A549 (cell line): Measurements from ENCODE around the gene ZNF445. TPM values are rescaled to one million over a fixed set of nuclear protein-coding genes. Genes with fewer than 3 reads are reported as not detected.

Experiments
- ATAC-seq, 2 experiments: fragments of 200-7000 bp in 1 of 2; fragments of >200 bp in 1 of 2; cut with Nextera tagmentation in 1 of 2; cut with Tn5 transposase in 1 of 2; 3 replicates each; pipeline versions ENCODE4 v1.8.0 to v1.9.1; 2018 to 2020; ENCODE audit warnings: mild to moderate bottlenecking in 1 of 2, moderate library complexity in 1 of 2
- CTCF ChIA-PET: fragments of 300-600 bp; sonication (Branson Sonifier 250); formaldehyde crosslinking; extraction: SDS; loops from one replicate; lab custom pipeline; 2021; ENCODE audit warnings: antibody characterized with exemption, inconsistent platforms; lab: Yijun Ruan, JAX
- POLR2A ChIA-PET: fragments of 350-600 bp; formaldehyde crosslinking; extraction: SDS; loops from one replicate; lab custom pipeline; 2021; ENCODE audit warnings: antibody characterized with exemption, inconsistent platforms; lab: Yijun Ruan, JAX
- DNase-seq, 2 experiments: peaks; one replicate each; pipeline versions ENCODE4 v3.0.0 to v3.0.0-alpha.2; 2011 to 2016; ENCODE audit warnings: low read depth in 1 of 2, low spot score in 1 of 2
- FAIRE-seq: peaks from 2 replicates; lab custom pipeline; 2011; peaks lifted over from hg19 to GRCh38; lab: Jason Lieb, UNC
- H3K27ac ChIP-seq, 2 experiments: fragments of >200 bp; sonication (Bioruptor Twin); formaldehyde crosslinking; 3 replicates each; pipeline ENCODE4 v1.5.1; 2016 to 2017
- H3K4me1 ChIP-seq: fragments of >200 bp; sonication (Bioruptor Twin); formaldehyde crosslinking; 3 replicates; pipeline ENCODE4 v1.6.1; 2016
- H3K4me2 ChIP-seq: fragments of >200 bp; sonication (Bioruptor Twin); formaldehyde crosslinking; 3 replicates; pipeline ENCODE4 v1.6.1; 2016
- H3K4me3 ChIP-seq: fragments of >200 bp; sonication (Bioruptor Twin); formaldehyde crosslinking; 3 replicates; pipeline ENCODE4 v1.5.1; 2016
- H3K9me3 ChIP-seq: fragments of >200 bp; sonication (Bioruptor Twin); formaldehyde crosslinking; 3 replicates; pipeline ENCODE4 v1.6.1; 2016
- CBX2 ChIP-seq: fragments of 200-600 bp; sonication (generic); IDR thresholded peaks from 2 replicates; pipeline ENCODE4 v1.6.1; 2016; ENCODE audit warnings: low read depth, mild to moderate bottlenecking, borderline replicate concordance
- CHD2 ChIP-seq: fragments of 150-350 bp; IDR thresholded peaks from 2 replicates; pipeline ENCODE4 v1.6.1; 2014; ENCODE audit warnings: low read length; ENCODE audit not compliant: partially characterized antibody
- EHMT2 ChIP-seq: fragments of 200-600 bp; sonication (generic); IDR thresholded peaks from 2 replicates; pipeline ENCODE4 v1.6.1; 2016; ENCODE audit warnings: antibody characterized with exemption, low read depth, mild to moderate bottlenecking, moderate library complexity
- ELK1 ChIP-seq: fragments of 150-350 bp; IDR thresholded peaks from 2 replicates; pipeline ENCODE4 v1.6.1; 2014; ENCODE audit warnings: low read depth, mild to moderate bottlenecking, low read length
- EP300 ChIP-seq, 2 experiments: fragments of >200 bp; sonication (Bioruptor Twin); formaldehyde crosslinking; IDR thresholded peaks; 2 replicates in 1 of 2; 3 replicates in 1 of 2; pipeline ENCODE4 v1.6.1; 2016 to 2017
- FOSL2 ChIP-seq, 2 experiments: fragments of 450-650 bp in 1 of 2; fragments of >200 bp in 1 of 2; sonication (Bioruptor Twin) in 1 of 2; formaldehyde crosslinking; IDR thresholded peaks; 2 replicates each; pipeline versions ENCODE4 v1.5.0 to v1.6.1; 2016 to 2020; ENCODE audit warnings: mild to moderate bottlenecking in 1 of 2, moderate library complexity in 1 of 2
- FOXS1 ChIP-seq: fragments of 250-450 bp; sonication (Bioruptor Pico); IDR thresholded peaks from 2 replicates; pipeline ENCODE4 v1.5.0; 2020; ENCODE audit warnings: mild to moderate bottlenecking, moderate library complexity
- HEYL ChIP-seq: fragments of 250-450 bp; sonication (Bioruptor Pico); IDR thresholded peaks from 2 replicates; pipeline ENCODE4 v1.8.0; 2021; ENCODE audit warnings: mild to moderate bottlenecking, moderate library complexity
- HOXB13 ChIP-seq: fragments of 250-450 bp; sonication (Bioruptor Pico); IDR thresholded peaks from 2 replicates; pipeline ENCODE4 v1.5.0; 2020; ENCODE audit warnings: low read depth, mild to moderate bottlenecking, moderate library complexity
- JUN ChIP-seq, 2 experiments: fragments of >200 bp; sonication (Bioruptor Twin); formaldehyde crosslinking; IDR thresholded peaks; 2 replicates in 1 of 2; 3 replicates in 1 of 2; pipeline ENCODE4 v1.6.1; 2016 to 2017
- MAFK ChIP-seq: fragments of 450-650 bp; IDR thresholded peaks from 2 replicates; pipeline ENCODE4 v1.6.1; 2014; ENCODE audit not compliant: partially characterized antibody
- MAX ChIP-seq: IDR thresholded peaks from 2 replicates; pipeline ENCODE4 v1.6.1; 2012
- MAZ ChIP-seq: fragments of 150-350 bp; IDR thresholded peaks from 2 replicates; pipeline ENCODE4 v1.6.1; 2014; ENCODE audit warnings: antibody characterized with exemption, low read depth, low read length, borderline replicate concordance
- NFE2L2 ChIP-seq: fragments of 150-350 bp; conservative IDR thresholded peaks from 2 replicates; pipeline ENCODE4 v1.6.1; 2014; ENCODE audit warnings: low read length
- NPAS2 ChIP-seq: fragments of 250-450 bp; sonication (Bioruptor Pico); IDR thresholded peaks from 2 replicates; pipeline ENCODE4 v1.8.0; 2022; ENCODE audit warnings: mild to moderate bottlenecking, moderate library complexity, borderline replicate concordance
- NR3C1 ChIP-seq: fragments of >200 bp; sonication (Bioruptor Twin); formaldehyde crosslinking; IDR thresholded peaks from 3 replicates; pipeline ENCODE4 v1.6.1; 2017
- PHF8 ChIP-seq: fragments of 200-600 bp; sonication (generic); IDR thresholded peaks from 2 replicates; pipeline ENCODE4 v1.6.1; 2016; ENCODE audit warnings: low read depth, mild to moderate bottlenecking, antibody characterized with exemption, moderate library complexity, borderline replicate concordance
- REST ChIP-seq: fragments of 200-600 bp; sonication (generic); IDR thresholded peaks from 2 replicates; pipeline ENCODE4 v1.6.1; 2016; ENCODE audit warnings: antibody characterized with exemption, mild to moderate bottlenecking, moderate library complexity
- RFX5 ChIP-seq: fragments of 450-650 bp; IDR thresholded peaks from 2 replicates; pipeline ENCODE4 v1.7.1; 2014; ENCODE audit warnings: antibody characterized with exemption, mild to moderate bottlenecking, moderate library complexity
- SMC3 ChIP-seq: fragments of >200 bp; sonication (Bioruptor Twin); formaldehyde crosslinking; IDR thresholded peaks from 3 replicates; pipeline ENCODE4 v1.6.1; 2018; ENCODE audit warnings: inconsistent platforms
- TFCP2L1 ChIP-seq: fragments of 250-450 bp; sonication (Bioruptor Pico); IDR thresholded peaks from 2 replicates; pipeline ENCODE4 v1.5.0; 2021; ENCODE audit warnings: mild to moderate bottlenecking
- ZFP36 ChIP-seq: fragments of 450-650 bp; IDR thresholded peaks from 2 replicates; pipeline ENCODE4 v1.6.1; 2014; ENCODE audit warnings: borderline replicate concordance; ENCODE audit not compliant: partially characterized antibody
- ZNF302 ChIP-seq: fragments of 250-450 bp; sonication (Bioruptor Pico); IDR thresholded peaks from 2 replicates; pipeline ENCODE4 v1.9.0; 2021; ENCODE audit warnings: inconsistent platforms, mild to moderate bottlenecking, moderate library complexity
- whole genome bisulfite sequencing: methylation state at CpG from one replicate; pipeline ENCODE4 v1.1.6; 2017; ENCODE audit errors: missing lambda C conversion rate; 5-methylcytosine and 5-hydroxymethylcytosine counted together
- polyA plus RNA-seq, 4 experiments: library from polyadenylated mRNA; depleted of rRNA in 3 of 4; stranded (reverse); fragments of >200 nt; fragmentation: RNase III in 1 of 4; extraction: RNeasy Plus Mini Kit Qiagen cat#74134 plus additional on column Dnase treatment in 1 of 4; gene quantifications; 2 replicates in 3 of 4; 3 replicates in 1 of 4; pipeline ENCODE4 v1.2.3, GENCODE V29; 2011 to 2017

The ZNF445 gene
- polyA plus RNA-seq, 2 of the 4 experiments (the other 2 are of a cell fraction): 3.4 to 4.0 TPM

GRCh38 chr3:44510000-44510368 lies 32.5 kb upstream of the ZNF445 start:
- no peak for TF ChIP-seq RFX5
- TF ChIP-seq PHF8: no peak; the same call in 1 of the 2 replicates
- no peak for TF ChIP-seq MAFK
- TF ChIP-seq TFCP2L1 (CRISPR knock-in tag): no peak
- no peak for TF ChIP-seq ZFP36
- no peak for TF ChIP-seq NFE2L2
- no peak for TF ChIP-seq NR3C1
- TF ChIP-seq REST: no peak
- no peak for TF ChIP-seq NPAS2
- ChIA-PET POLR2A (interaction anchor here (1.0 to 1.5 kb wide), 8 partner anchors 14 to 466 kb away, joined by 3 to 18 read pairs (median 4); partner anchors contain the start of genes EXOSC7, TCAIM, ZDHHC3 and ZNF197), CTCF (no interaction called here)
- Histone ChIP-seq H3K4me3 (peak overlapping the region; percentile 95), H3K4me2 (peak overlapping the region; percentile 70), H3K4me1 (0 out of 3 replicates have a peak, but pooled peaks cover 3% of the 10 kb centered on the region), H3K9me3 (peaks cover 26% of the 10 kb centered on the region; the same call in 2 of the 3 replicates), H3K27ac (peak overlapping the region; percentile 90 to 98)
- DNase-seq (peak; percentile 5 to 12), FAIRE-seq (no peak), ATAC-seq (peak in 1 of 2 experiments; percentile 28; a peak in 3 of 6 replicates)
- 0% methylated on average over 6 of the region's 6 CpGs for WGBS

GRCh38 chr3:44509393-44509921 lies 32.0 kb upstream of the ZNF445 start:
- ChIA-PET POLR2A (no interaction called here), CTCF (no interaction called here)
- Histone ChIP-seq H3K4me1 (0 out of 3 replicates have a peak, but pooled peaks cover 3% of the 10 kb centered on the region), H3K27ac (peak overlapping the region in 1 of 2 experiments; percentile 98; a peak in 2 of 6 replicates), H3K4me2 (peak overlapping the region; percentile 70), H3K4me3 (peak overlapping the region; percentile 95), H3K9me3 (peaks cover 26% of the 10 kb centered on the region; the same call in 2 of the 3 replicates)
- WGBS: 53% methylated on average over 2 of the region's 2 CpGs
- peak in 1 of 2 experiments; percentile 3 for DNase-seq
- no peak for TF ChIP-seq TFCP2L1 (CRISPR knock-in tag)
- no peak for FAIRE-seq
- peak; percentile 21 to 49; a peak in 4 of 6 replicates for ATAC-seq

- DNase-seq: no peak
These were observed 29.5 kb upstream of the ZNF445 start for GRCh38 chr3:44506961-44507360.

More at GRCh38 chr3:44506961-44507360, 29.5 kb upstream of the ZNF445 start:
- ChIA-PET CTCF (no interaction called here), POLR2A (no interaction called here)
- FAIRE-seq: no peak
- TF ChIP-seq HEYL (CRISPR knock-in tag): no peak
- no peak for TF ChIP-seq EHMT2
- no peak for TF ChIP-seq MAZ
- TF ChIP-seq FOXS1 (CRISPR knock-in tag): no peak
- TF ChIP-seq NFE2L2: no peak
- TF ChIP-seq SMC3: no peak
- no peak for TF ChIP-seq JUN (IDR thresholded peaks at IDR 0.05)
- no peak for TF ChIP-seq FOSL2 (IDR thresholded peaks at IDR 0.05)
- TF ChIP-seq FOSL2 (CRISPR knock-in tag; IDR thresholded peaks at IDR 0.05): no peak
- no peak for TF ChIP-seq EP300 (IDR thresholded peaks at IDR 0.05)
- no peak for TF ChIP-seq HOXB13
- TF ChIP-seq CHD2: no peak
- no peak for TF ChIP-seq ELK1
- TF ChIP-seq MAX: no peak
- TF ChIP-seq ZNF302 (CRISPR knock-in tag): no peak
- TF ChIP-seq TFCP2L1 (CRISPR knock-in tag): no peak
- TF ChIP-seq CBX2: no peak
- TF ChIP-seq, all 56 proteins: peak for 0
- no peak for ATAC-seq
- 84% methylated on average over 5 of the region's 5 CpGs for WGBS
- Histone ChIP-seq H3K4me3 (no peak overlapping the region), H3K27ac (no peak overlapping the region), H3K9me3 (peaks cover 40% of the 10 kb centered on the region), H3K4me1 (0 out of 3 replicates have a peak, but pooled peaks cover 3% of the 10 kb centered on the region), H3K4me2 (no peak overlapping the region)
